ENCODE measurements around the gene FBLN2. TPM values are rescaled to one million over a fixed set of nuclear protein-coding genes. Genes with fewer than 3 reads are reported as not detected.
A peak's percentile ranks its signal among the peaks of the same experiment; 100 is the strongest.

The FBLN2 gene
- total and polyA plus RNA-seq, 2 of the 13 experiments (the other 11 are each of a cell fraction or from before 2014, with no cell fraction given): not detected

DNA sequence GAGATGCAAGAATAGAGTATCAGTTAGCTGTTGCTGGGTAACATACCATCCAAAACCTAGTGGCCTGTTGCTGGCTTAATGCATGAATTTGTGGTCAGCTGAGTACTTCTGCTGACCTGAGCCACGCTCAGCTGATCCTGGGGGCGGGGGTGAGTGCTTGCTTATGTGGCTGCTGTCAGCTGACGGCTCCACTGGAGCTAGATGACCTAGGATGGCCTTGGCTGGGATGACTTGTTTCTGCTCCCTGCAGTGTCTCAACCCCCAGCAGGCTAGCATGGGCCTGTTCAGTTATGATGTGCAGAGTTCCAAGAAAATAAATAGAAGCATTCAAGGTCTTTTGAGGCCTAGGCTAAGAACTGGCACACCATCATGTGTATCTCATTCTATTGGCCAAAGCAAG, 63.9 kb downstream of the FBLN2 start:
- Histone ChIP-seq H3K27ac (ENCODE audit: extremely low read length, insufficient read depth, low read length) (no peak overlapping the region), H4K20me1 (ENCODE audit: insufficient read depth, low read length) (no peaks in the 10 kb centered on the region), H3K4me2 (ENCODE audit: low read depth, low read length) (no peak overlapping the region), H3K27me3 (ENCODE audit: control insufficient read depth in 1 of 2, insufficient read depth in 2 of 2, low read length in 2 of 2) (peaks cover 8 to 30% of the 10 kb centered on the region in 2 experiments; a peak in 4 of 5 replicates), H3K9ac (ENCODE audit: insufficient read depth, low read depth, low read length) (no peak overlapping the region), H3K36me3 (replicated peaks in 1 of 2; ENCODE audit: control insufficient read depth in 1 of 2, insufficient read depth in 2 of 2, low read length in 2 of 2) (no peaks in the 10 kb centered on the region), H3K79me2 (ENCODE audit: insufficient read depth, low read length) (no peaks in the 10 kb centered on the region), H3K4me3 (replicated peaks in 1 of 3; ENCODE audit: insufficient read depth in 1 of 3, low read depth in 2 of 3, low read length in 3 of 3) (no peak overlapping the region), H3K4me1 (ENCODE audit: insufficient read depth, low read length) (no peaks in the 10 kb centered on the region), H3K9me3 (ENCODE audit: low read length) (no peaks in the 10 kb centered on the region), H2AFZ (ENCODE audit: low read length) (no peak overlapping the region)
- 17% methylated on average over 1 of the region's 3 CpGs for WGBS (ENCODE audit: low lambda C conversion rate)
- TF ChIP-seq TFAP4 (IDR thresholded peaks at IDR 0.05; ENCODE audit: borderline replicate concordance, low read depth): peak; percentile 79; the same call in 1 of the 2 replicates
- TF ChIP-seq, protein P1, sequence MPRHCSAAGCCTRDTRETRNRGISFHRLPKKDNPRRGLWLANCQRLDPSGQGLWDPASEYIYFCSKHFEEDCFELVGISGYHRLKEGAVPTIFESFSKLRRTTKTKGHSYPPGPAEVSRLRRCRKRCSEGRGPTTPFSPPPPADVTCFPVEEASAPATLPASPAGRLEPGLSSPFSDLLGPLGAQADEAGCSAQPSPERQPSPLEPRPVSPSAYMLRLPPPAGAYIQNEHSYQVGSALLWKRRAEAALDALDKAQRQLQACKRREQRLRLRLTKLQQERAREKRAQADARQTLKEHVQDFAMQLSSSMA (CRISPR knock-in tag; IDR thresholded peaks at IDR 0.05): no peak
- TF ChIP-seq ZNF12 (CRISPR knock-in tag; IDR thresholded peaks at IDR 0.05): peak; percentile 80
- TF ChIP-seq, protein P2, sequence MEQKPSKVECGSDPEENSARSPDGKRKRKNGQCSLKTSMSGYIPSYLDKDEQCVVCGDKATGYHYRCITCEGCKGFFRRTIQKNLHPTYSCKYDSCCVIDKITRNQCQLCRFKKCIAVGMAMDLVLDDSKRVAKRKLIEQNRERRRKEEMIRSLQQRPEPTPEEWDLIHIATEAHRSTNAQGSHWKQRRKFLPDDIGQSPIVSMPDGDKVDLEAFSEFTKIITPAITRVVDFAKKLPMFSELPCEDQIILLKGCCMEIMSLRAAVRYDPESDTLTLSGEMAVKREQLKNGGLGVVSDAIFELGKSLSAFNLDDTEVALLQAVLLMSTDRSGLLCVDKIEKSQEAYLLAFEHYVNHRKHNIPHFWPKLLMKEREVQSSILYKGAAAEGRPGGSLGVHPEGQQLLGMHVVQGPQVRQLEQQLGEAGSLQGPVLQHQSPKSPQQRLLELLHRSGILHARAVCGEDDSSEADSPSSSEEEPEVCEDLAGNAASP (CRISPR knock-in tag; IDR thresholded peaks at IDR 0.05; ENCODE audit: borderline replicate concordance): peak; percentile 47; the same call in 1 of the 2 replicates
- DNase-seq (ENCODE audit: low spot score) (peak; percentile 7), ATAC-seq (no peak), FAIRE-seq (no peak)
- BruUV-seq (replicated peaks): no TSS peak
- intact Hi-C loops (cut with micrococcal nuclease; ENCODE audit: unreplicated experiment): no loop called here
- CTCF ChIA-PET (ENCODE audit: low intra/inter-chr PET ratio, low total read pairs): no interaction called here
- in situ Hi-C loops (cut with HindIII; ENCODE audit: extremely low pct_ligation_motif_present, low pct_unique_long_range_greater_than_20kb): no loop called here
- POLR2A ChIA-PET: no interaction called here

All from HepG2 (cell line).